ENCODE results near the gene PDE11A. TPM values are rescaled to one million over a fixed set of nuclear protein-coding genes. Genes with fewer than 3 reads are reported as not detected.

Gene PDE11A
- total RNA-seq, 1 experiment from 2014 or later, result 0.13 TPM

DNA sequence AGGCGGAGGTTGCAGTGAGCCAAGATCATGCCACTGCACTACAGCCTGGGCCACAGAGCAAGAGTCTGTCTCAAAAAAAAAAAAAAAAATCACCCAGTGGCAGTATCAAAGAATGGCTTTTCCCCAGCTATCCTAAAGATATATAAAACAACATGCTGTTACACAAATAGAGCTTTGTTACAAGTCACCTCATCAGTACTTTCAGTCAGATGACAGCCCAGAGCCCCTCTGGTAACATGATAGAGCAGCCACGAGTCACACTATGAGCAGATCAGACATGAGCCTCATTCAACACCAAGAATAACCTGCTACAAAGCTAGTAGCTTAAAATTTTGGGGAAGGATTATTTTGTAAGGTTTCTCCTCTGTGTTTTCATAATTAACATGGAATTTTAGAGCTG is 25.2 kb downstream of the PDE11A start:
- H3K36me3 Mint-ChIP-seq (ENCODE audit: insufficient read depth in 1 of 3, low read depth in 3 of 3), result no peaks in the 10 kb centered on the region
- H2AK5ac ChIP-seq (ENCODE audit: insufficient read length, low read length), result no peak overlapping the region
- H3K9me3 Mint-ChIP-seq, result no peaks in the 10 kb centered on the region; a peak in 1 of 5 replicates
- no peak overlapping the region for H2AFZ ChIP-seq (ENCODE audit: low read length)
- TF ChIP-seq, protein P1, sequence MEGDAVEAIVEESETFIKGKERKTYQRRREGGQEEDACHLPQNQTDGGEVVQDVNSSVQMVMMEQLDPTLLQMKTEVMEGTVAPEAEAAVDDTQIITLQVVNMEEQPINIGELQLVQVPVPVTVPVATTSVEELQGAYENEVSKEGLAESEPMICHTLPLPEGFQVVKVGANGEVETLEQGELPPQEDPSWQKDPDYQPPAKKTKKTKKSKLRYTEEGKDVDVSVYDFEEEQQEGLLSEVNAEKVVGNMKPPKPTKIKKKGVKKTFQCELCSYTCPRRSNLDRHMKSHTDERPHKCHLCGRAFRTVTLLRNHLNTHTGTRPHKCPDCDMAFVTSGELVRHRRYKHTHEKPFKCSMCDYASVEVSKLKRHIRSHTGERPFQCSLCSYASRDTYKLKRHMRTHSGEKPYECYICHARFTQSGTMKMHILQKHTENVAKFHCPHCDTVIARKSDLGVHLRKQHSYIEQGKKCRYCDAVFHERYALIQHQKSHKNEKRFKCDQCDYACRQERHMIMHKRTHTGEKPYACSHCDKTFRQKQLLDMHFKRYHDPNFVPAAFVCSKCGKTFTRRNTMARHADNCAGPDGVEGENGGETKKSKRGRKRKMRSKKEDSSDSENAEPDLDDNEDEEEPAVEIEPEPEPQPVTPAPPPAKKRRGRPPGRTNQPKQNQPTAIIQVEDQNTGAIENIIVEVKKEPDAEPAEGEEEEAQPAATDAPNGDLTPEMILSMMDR (conservative IDR thresholded peaks at IDR 0.05), result no peak
- H3K27me3 ChIP-seq (ENCODE audit: insufficient read depth, low read length), result no peaks in the 10 kb centered on the region
- no peaks in the 10 kb centered on the region for H3K79me2 ChIP-seq (ENCODE audit: insufficient read depth, low read length)
- no peaks in the 10 kb centered on the region for H3K9me3 ChIP-seq (ENCODE audit: control insufficient read depth, low read depth, low read length)
- H3T11ph ChIP-seq (ENCODE audit: low read length), result no peak overlapping the region
- no peak overlapping the region for H2BK5ac ChIP-seq (ENCODE audit: insufficient read length, low read length)
- H3K23me2 ChIP-seq (ENCODE audit: insufficient read length, low read depth, low read length, poor library complexity, severe bottlenecking), result no peaks in the 10 kb centered on the region
- no CpG with 5 or more reads among the region's 2 CpGs for WGBS (ENCODE audit: extremely low coverage, insufficient read length, low lambda C conversion rate)
- H4K8ac ChIP-seq (replicated peaks; ENCODE audit: insufficient read length, low read depth, low read length), result no peak overlapping the region
- H4K20me1 ChIP-seq (ENCODE audit: control insufficient read depth, insufficient read depth, insufficient read length), result no peaks in the 10 kb centered on the region
- H2BK12ac ChIP-seq (ENCODE audit: insufficient read length, low read depth, low read length), result no peak overlapping the region
- no peak overlapping the region for H2BK20ac ChIP-seq (ENCODE audit: low read depth, low read length, poor library complexity, severe bottlenecking)
- DNase-seq, result no peak
- H3K4me1 ChIP-seq (ENCODE audit: insufficient read depth, low read length), result no peaks in the 10 kb centered on the region
- H3K56ac ChIP-seq (ENCODE audit: insufficient read length, low read depth, low read length), result no peak overlapping the region
- H3K9ac ChIP-seq (ENCODE audit: extremely low read depth, insufficient read length, low read length), result no peak overlapping the region
- no peak overlapping the region for H3K4me2 ChIP-seq (ENCODE audit: insufficient read depth, insufficient read length, low read length)
- peaks cover 6% of the 10 kb centered on the region for H3K27me3 Mint-ChIP-seq (ENCODE audit: low read depth)
- no peak overlapping the region for H3K4me3 Mint-ChIP-seq
- H4K5ac ChIP-seq (ENCODE audit: insufficient read length, low read depth, low read length), result no peak overlapping the region
- no peak overlapping the region for H3K18ac ChIP-seq (ENCODE audit: insufficient read length, low read depth, low read length)
- H3K27ac Mint-ChIP-seq, result no peak overlapping the region
- H3K23ac ChIP-seq (ENCODE audit: insufficient read length, low read depth, low read length), result no peak overlapping the region
- H3K4me1 Mint-ChIP-seq, result no peaks in the 10 kb centered on the region
- H3K27ac ChIP-seq (ENCODE audit: insufficient read length, low read depth, low read length), result no peak overlapping the region
- H3K4ac ChIP-seq (ENCODE audit: low read depth, low read length), result no peak overlapping the region
- no peak overlapping the region for H2BK120ac ChIP-seq (ENCODE audit: low read depth, low read length, poor library complexity, severe bottlenecking)
- H3K14ac ChIP-seq (ENCODE audit: insufficient read depth, low read length), result no peak overlapping the region
- H3K79me1 ChIP-seq (ENCODE audit: insufficient read depth, low read depth, low read length, poor library complexity, severe bottlenecking), result no peaks in the 10 kb centered on the region
- H4K91ac ChIP-seq (ENCODE audit: insufficient read length, low read depth, low read length), result no peak overlapping the region
- H2BK15ac ChIP-seq (ENCODE audit: low read depth, low read length), result no peak overlapping the region
